ENCODE data around the gene DBH.

Gene DBH

DNA sequence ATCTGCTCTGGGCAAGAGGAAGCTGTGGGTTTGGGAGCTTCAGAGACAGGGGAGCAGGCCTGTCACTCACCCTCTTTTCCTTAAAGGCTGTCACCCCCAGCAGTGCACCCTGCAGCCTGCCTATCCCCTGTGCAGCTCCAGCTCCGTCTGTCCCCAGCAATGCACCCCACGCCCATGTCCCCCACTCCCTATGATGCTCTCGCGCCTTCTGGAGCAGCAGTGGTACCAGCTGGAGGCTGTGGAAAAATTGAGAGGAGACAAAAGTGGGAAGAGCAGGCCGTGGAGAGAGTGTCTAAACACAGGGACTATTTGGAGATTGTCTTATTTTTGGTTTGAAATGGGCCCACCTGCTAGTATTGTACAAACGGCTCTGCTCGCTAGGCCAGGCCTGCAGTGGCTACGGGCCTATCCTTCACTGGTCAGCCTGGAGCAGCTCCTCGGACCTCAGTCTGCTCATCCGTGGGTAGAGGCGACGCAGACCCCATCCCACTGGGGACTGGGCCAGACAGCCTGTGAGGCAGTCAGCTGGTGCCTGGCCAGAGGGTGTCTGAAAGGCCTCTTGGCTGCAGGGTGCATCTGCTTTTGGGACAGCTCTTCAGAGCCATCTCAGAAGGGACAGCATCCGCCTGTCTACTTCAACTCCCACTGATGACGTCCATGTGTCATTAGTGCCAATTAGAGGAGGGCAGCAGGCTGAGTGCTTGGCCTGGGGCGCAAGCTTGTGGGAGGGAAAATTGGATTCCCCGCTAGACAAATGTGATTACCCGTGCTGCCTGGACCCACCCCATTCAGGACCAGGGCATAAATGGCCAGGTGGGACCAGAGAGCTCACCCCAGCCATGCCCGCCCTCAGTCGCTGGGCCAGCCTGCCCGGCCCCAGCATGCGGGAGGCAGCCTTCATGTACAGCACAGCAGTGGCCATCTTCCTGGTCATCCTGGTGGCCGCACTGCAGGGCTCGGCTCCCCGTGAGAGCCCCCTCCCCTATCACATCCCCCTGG lies at the start of gene DBH:
TSS of gene DBH (plus strand) at position 831 of the 999 bp plus-strand sequence. CDS start at position 840, 9 bp downstream.
- no peak within 1 kb of the TSS for H3K4me3 ChIP-seq (ENCODE audit: low read depth, low read length)
- no peaks in the 10 kb centered on the region for H3K36me3 ChIP-seq (ENCODE audit: control insufficient read depth, insufficient read depth, low read length)
- H3K27me3 ChIP-seq (ENCODE audit: control insufficient read depth, insufficient read depth, low read length) = no peaks in the 10 kb centered on the region
- no peak within 1 kb of the TSS for H3K27ac ChIP-seq (ENCODE audit: low read depth, low read length)
- H3K9me3 ChIP-seq (ENCODE audit: control insufficient read depth, insufficient read depth, low read depth, low read length) = no peaks in the 10 kb centered on the region
- H3K9ac ChIP-seq (ENCODE audit: low read length) = no peak within 1 kb of the TSS
- H3K4me1 ChIP-seq (ENCODE audit: control insufficient read depth, insufficient read depth, low read length) = peaks cover 28% of the 10 kb centered on the region

GRCh38 chr9:133587051-133587450 lies 49.1 kb upstream of the DBH start:
- Histone ChIP-seq H3K4me3 (ENCODE audit: low read depth, low read length) (no peak overlapping the region), H3K4me1 (ENCODE audit: control insufficient read depth, insufficient read depth, low read length) (peaks cover 21% of the 10 kb centered on the region), H3K9me3 (ENCODE audit: control insufficient read depth, insufficient read depth, low read depth, low read length) (peaks cover 4% of the 10 kb centered on the region), H3K27ac (ENCODE audit: low read depth, low read length) (no peak overlapping the region), H3K9ac (ENCODE audit: low read length) (no peak overlapping the region), H3K27me3 (ENCODE audit: control insufficient read depth, insufficient read depth, low read length) (no peaks in the 10 kb centered on the region), H3K36me3 (ENCODE audit: control insufficient read depth, insufficient read depth, low read length) (no peaks in the 10 kb centered on the region)

GRCh38 chr9:133587466-133587865 lies 48.7 kb upstream of the DBH start:
- Histone ChIP-seq H3K9ac (ENCODE audit: low read length) (no peak overlapping the region), H3K4me3 (ENCODE audit: low read depth, low read length) (no peak overlapping the region), H3K27me3 (ENCODE audit: control insufficient read depth, insufficient read depth, low read length) (no peaks in the 10 kb centered on the region), H3K9me3 (ENCODE audit: control insufficient read depth, insufficient read depth, low read depth, low read length) (peaks cover 4% of the 10 kb centered on the region), H3K4me1 (ENCODE audit: control insufficient read depth, insufficient read depth, low read length) (peaks cover 21% of the 10 kb centered on the region), H3K27ac (ENCODE audit: low read depth, low read length) (no peak overlapping the region), H3K36me3 (ENCODE audit: control insufficient read depth, insufficient read depth, low read length) (no peaks in the 10 kb centered on the region)

DNA sequence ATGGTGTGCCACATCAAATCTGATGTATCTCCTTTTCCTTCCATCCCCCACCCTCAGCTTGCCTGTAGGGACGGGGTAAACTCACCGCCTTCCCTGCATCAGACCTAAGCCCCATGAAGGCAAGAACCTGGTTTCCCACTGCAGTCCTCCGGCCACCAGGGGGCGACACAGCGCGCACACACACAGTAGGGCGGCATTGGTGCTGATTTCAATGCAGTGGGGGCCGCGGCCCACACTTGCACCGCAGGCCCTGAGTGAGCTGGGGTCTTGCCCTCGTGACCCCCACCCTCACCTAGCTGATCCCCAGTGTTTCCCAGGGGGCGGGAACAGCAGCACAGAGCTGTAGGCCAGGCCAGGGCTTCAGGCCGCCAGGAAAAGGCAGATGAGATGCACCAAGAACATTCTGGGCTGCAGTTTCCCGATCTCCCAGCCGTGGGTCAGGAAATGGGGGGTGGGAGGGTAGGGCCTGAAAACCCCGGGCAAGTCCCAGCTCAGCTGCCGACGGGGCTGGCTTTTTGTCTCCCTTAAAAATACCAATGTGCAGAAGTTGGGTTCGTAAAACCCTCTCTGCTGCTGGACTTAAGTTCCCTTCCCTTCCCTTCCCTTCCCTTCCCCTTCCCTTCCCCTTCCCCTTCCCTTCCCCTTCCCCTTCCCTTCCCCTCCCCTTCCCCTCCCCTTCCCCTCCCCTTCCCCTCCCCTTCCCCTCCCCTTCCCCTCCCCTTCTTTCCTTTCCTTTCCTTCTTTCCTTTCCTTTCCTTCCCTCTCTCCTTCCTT lies 46.5 kb upstream of the DBH start:
- no peaks in the 10 kb centered on the region for H3K27me3 ChIP-seq (ENCODE audit: control insufficient read depth, insufficient read depth, low read length)

GRCh38 chr9:133590231-133590855 lies 45.8 kb upstream of the DBH start:
- H3K4me1 ChIP-seq (ENCODE audit: control insufficient read depth, insufficient read depth, low read length) = peaks cover 10% of the 10 kb centered on the region; the same call in 1 of the 2 replicates
- H3K9me3 ChIP-seq (ENCODE audit: control insufficient read depth, insufficient read depth, low read depth, low read length) = peaks cover 4% of the 10 kb centered on the region
- no peak overlapping the region for H3K27ac ChIP-seq (ENCODE audit: low read depth, low read length)
- H3K36me3 ChIP-seq (ENCODE audit: control insufficient read depth, insufficient read depth, low read length) = no peaks in the 10 kb centered on the region
- no peaks in the 10 kb centered on the region for H3K27me3 ChIP-seq (ENCODE audit: control insufficient read depth, insufficient read depth, low read length)
- H3K4me3 ChIP-seq (ENCODE audit: low read depth, low read length) = no peak overlapping the region
- no peak overlapping the region for H3K9ac ChIP-seq (ENCODE audit: low read length)

More for the DNA sequence above, 46.5 kb upstream of the DBH start:
- H3K9me3 ChIP-seq (ENCODE audit: control insufficient read depth, insufficient read depth, low read depth, low read length) = peaks cover 4% of the 10 kb centered on the region
- H3K9ac ChIP-seq (ENCODE audit: low read length) = no peak overlapping the region
- H3K4me1 ChIP-seq (ENCODE audit: control insufficient read depth, insufficient read depth, low read length) = peaks cover 17% of the 10 kb centered on the region
- no peak overlapping the region for H3K4me3 ChIP-seq (ENCODE audit: low read depth, low read length)
- no peak overlapping the region for H3K27ac ChIP-seq (ENCODE audit: low read depth, low read length)
- no peaks in the 10 kb centered on the region for H3K36me3 ChIP-seq (ENCODE audit: control insufficient read depth, insufficient read depth, low read length)

DNA sequence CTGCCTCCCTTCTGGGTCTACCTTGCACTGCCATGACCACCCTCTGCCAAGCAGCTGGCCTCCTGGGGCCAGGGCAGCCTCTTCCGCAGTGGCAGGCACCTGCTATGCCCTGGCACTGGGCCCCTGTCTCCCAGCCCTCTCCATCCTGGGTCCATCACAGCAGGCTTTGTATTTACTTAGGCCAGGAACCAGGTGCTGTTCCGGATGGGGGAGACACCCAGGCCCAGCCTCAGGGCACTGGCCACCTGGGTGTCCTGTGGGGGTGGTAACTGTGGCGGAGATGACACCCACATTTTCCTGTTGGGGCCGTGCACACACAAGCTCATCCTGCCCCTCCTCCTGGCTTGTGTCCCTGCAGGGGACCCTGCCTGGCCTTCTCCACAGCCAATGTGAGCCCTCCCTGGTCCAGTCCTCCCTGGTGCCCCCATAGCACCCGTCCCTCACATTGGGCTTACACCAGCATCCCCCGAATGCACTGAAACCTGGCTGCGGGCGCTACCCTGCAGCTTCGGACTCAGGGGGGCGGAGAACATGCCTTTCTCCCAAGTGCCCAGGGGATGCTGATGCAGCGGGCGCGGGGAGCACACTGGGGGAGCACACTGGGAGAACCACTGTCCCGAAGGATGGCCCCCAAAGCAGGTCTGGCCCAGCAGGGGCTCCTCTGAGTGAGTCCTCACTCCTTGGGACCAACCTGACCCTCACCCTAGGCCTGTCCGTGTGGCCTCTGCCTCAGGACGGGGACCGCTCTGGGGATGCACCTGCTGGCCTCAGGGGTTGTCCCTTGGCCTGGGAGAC lies 44.9 kb upstream of the DBH start:
- Histone ChIP-seq H3K27me3 (ENCODE audit: control insufficient read depth, insufficient read depth, low read length) (no peaks in the 10 kb centered on the region), H3K4me3 (ENCODE audit: low read depth, low read length) (no peak overlapping the region), H3K9ac (ENCODE audit: low read length) (no peak overlapping the region), H3K27ac (ENCODE audit: low read depth, low read length) (no peak overlapping the region), H3K36me3 (ENCODE audit: control insufficient read depth, insufficient read depth, low read length) (no peaks in the 10 kb centered on the region), H3K9me3 (ENCODE audit: control insufficient read depth, insufficient read depth, low read depth, low read length) (peaks cover 5% of the 10 kb centered on the region), H3K4me1 (ENCODE audit: control insufficient read depth, insufficient read depth, low read length) (no peaks in the 10 kb centered on the region; the same call in 1 of the 2 replicates)

GRCh38 chr9:133591985-133592384 lies 44.2 kb upstream of the DBH start:
- Histone ChIP-seq H3K27me3 (ENCODE audit: control insufficient read depth, insufficient read depth, low read length) (no peaks in the 10 kb centered on the region), H3K4me1 (ENCODE audit: control insufficient read depth, insufficient read depth, low read length) (no peaks in the 10 kb centered on the region), H3K27ac (ENCODE audit: low read depth, low read length) (no peak overlapping the region), H3K9ac (ENCODE audit: low read length) (no peak overlapping the region), H3K9me3 (ENCODE audit: control insufficient read depth, insufficient read depth, low read depth, low read length) (peaks cover 11% of the 10 kb centered on the region), H3K4me3 (ENCODE audit: low read depth, low read length) (no peak overlapping the region), H3K36me3 (ENCODE audit: control insufficient read depth, insufficient read depth, low read length) (no peaks in the 10 kb centered on the region)

DNA sequence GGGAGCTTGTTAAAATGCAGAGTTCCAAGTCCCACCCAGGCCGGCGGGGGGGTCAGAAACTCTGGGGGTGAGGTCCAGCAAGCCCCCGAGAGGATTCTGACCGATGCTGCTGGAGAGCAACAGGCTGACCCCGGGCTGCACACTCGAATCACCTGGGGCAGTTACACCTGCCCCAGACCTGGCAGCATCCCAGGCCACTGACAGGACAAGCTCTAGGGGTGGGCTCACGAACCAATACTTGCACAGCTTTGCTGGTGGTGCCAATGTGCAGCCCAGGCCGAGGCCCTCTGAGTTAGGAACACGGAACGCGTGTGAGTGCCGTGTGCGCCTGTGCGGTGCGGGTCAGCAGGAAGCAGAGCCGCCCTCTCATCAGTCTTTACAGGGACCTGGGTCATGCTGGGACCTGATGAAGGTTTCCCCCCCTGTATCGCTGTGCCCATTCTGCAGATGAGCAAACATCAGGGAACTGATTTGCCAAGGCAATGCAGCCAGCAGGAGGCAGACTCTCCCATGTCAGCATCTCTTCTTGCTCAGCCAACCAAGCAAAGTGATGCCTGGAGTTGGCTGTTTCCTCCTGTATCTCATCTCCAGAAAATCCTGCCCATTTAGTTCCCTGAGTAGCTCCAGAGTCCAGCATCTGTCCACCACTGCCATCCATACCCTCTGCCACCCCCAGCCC lies 43.3 kb upstream of the DBH start:
- H3K27me3 ChIP-seq (ENCODE audit: control insufficient read depth, insufficient read depth, low read length) = no peaks in the 10 kb centered on the region
- H3K4me1 ChIP-seq (ENCODE audit: control insufficient read depth, insufficient read depth, low read length) = no peaks in the 10 kb centered on the region
- peaks cover 20% of the 10 kb centered on the region for H3K9me3 ChIP-seq (ENCODE audit: control insufficient read depth, insufficient read depth, low read depth, low read length)
- no peak overlapping the region for H3K9ac ChIP-seq (ENCODE audit: low read length)
- H3K4me3 ChIP-seq (ENCODE audit: low read depth, low read length) = no peak overlapping the region
- H3K36me3 ChIP-seq (ENCODE audit: control insufficient read depth, insufficient read depth, low read length) = no peaks in the 10 kb centered on the region
- no peak overlapping the region for H3K27ac ChIP-seq (ENCODE audit: low read depth, low read length)

DNA sequence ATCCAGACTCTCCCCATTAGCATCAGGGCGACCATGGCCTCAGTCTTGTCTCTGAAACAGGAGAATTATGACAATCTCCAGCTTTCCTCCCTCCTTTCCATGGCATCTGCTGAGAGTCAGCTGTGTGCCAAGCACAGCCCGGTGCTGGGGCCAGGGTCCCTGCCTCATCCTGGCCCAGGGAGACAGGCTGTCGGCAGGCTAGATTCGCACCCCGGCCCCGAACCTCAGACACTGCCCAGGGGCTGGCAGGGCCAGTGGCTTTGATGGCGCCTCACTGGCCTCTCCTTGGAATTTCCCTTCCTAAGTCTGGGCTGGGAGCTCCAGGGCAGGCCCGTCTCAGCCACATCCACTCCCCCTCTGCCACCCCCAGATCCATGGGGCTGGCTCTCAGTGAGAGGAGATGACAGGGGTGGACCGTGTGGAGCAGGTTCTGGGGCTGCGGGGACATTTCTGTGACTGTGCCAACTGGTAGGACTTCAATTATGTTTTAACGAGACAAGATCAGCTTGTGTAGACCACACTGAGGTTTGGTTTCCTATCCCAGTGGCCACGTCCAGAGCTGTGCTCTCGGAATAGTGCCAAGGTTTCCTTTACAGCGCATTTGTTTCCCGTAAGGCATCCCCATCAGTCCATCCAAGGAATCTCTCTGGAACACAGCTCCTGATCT lies 42.4 kb upstream of the DBH start:
- Histone ChIP-seq H3K36me3 (ENCODE audit: control insufficient read depth, insufficient read depth, low read length) (no peaks in the 10 kb centered on the region), H3K27ac (ENCODE audit: low read depth, low read length) (no peak overlapping the region), H3K4me1 (ENCODE audit: control insufficient read depth, insufficient read depth, low read length) (no peaks in the 10 kb centered on the region), H3K9ac (ENCODE audit: low read length) (no peak overlapping the region), H3K9me3 (ENCODE audit: control insufficient read depth, insufficient read depth, low read depth, low read length) (peaks cover 19% of the 10 kb centered on the region), H3K27me3 (ENCODE audit: control insufficient read depth, insufficient read depth, low read length) (no peaks in the 10 kb centered on the region), H3K4me3 (ENCODE audit: low read depth, low read length) (no peak overlapping the region)

Measured in HUES6 (cell line).